Adipocyte (in vitro differentiated cells): ENCODE measurements around the gene MIPOL1.

Experiments used
- DNase-seq: peaks from one replicate; pipeline ENCODE4 v3.0.0-alpha.2; 2015; ENCODE audit warnings: low read depth
- H3K27me3 ChIP-seq: replicated peaks from 2 replicates; pipeline ENCODE4 v1.7.0; 2013; ENCODE audit warnings: mild to moderate bottlenecking, low read length, moderate library complexity; ENCODE audit not compliant: control insufficient read depth, insufficient read depth
- H3K36me3 ChIP-seq: 2 replicates; pipeline ENCODE4 v1.7.0; 2013; ENCODE audit warnings: low read length, mild to moderate bottlenecking, moderate library complexity; ENCODE audit not compliant: control insufficient read depth, insufficient read depth, severe bottlenecking
- H3K4me1 ChIP-seq: 2 replicates; pipeline ENCODE4 v1.7.0; 2013; ENCODE audit warnings: mild to moderate bottlenecking, low read length, moderate library complexity; ENCODE audit not compliant: control insufficient read depth, insufficient read depth
- H3K4me3 ChIP-seq: 2 replicates; pipeline ENCODE4 v1.7.0; 2013; ENCODE audit warnings: mild to moderate bottlenecking, low read length, moderate library complexity
- H3K9ac ChIP-seq: 2 replicates; pipeline ENCODE4 v1.7.0; 2013; ENCODE audit warnings: mild to moderate bottlenecking, low read length, moderate library complexity
- H3K9me3 ChIP-seq: 2 replicates; pipeline ENCODE4 v1.7.0; 2013; ENCODE audit warnings: mild to moderate bottlenecking, low read length, moderate library complexity; ENCODE audit not compliant: control insufficient read depth

MIPOL1 gene

GRCh38 chr14:37508503-37508902, 310.8 kb downstream of the MIPOL1 start:
- no peaks in the 10 kb centered on the region for H3K36me3 ChIP-seq
- no peaks in the 10 kb centered on the region for H3K4me1 ChIP-seq
- H3K9ac ChIP-seq = no peak overlapping the region
- DNase-seq = peak; percentile 20
- H3K9me3 ChIP-seq = no peaks in the 10 kb centered on the region
- no peak overlapping the region for H3K4me3 ChIP-seq
- H3K27me3 ChIP-seq = no peaks in the 10 kb centered on the region

GRCh38 chr14:37512173-37512572, 314.4 kb downstream of the MIPOL1 start:
- Histone ChIP-seq H3K4me1 (no peaks in the 10 kb centered on the region), H3K36me3 (no peaks in the 10 kb centered on the region), H3K9me3 (no peaks in the 10 kb centered on the region), H3K9ac (no peak overlapping the region), H3K4me3 (no peak overlapping the region), H3K27me3 (no peaks in the 10 kb centered on the region)
- no peak for DNase-seq

- H3K4me3 ChIP-seq = no peak overlapping the region
- no peaks in the 10 kb centered on the region for H3K4me1 ChIP-seq
- no peaks in the 10 kb centered on the region for H3K27me3 ChIP-seq
- no peak overlapping the region for H3K9ac ChIP-seq
- no peaks in the 10 kb centered on the region for H3K36me3 ChIP-seq
- no peak for DNase-seq
- no peaks in the 10 kb centered on the region for H3K9me3 ChIP-seq
Observed at GRCh38 chr14:37515771-37516170, 318.0 kb downstream of the MIPOL1 start.

DNA sequence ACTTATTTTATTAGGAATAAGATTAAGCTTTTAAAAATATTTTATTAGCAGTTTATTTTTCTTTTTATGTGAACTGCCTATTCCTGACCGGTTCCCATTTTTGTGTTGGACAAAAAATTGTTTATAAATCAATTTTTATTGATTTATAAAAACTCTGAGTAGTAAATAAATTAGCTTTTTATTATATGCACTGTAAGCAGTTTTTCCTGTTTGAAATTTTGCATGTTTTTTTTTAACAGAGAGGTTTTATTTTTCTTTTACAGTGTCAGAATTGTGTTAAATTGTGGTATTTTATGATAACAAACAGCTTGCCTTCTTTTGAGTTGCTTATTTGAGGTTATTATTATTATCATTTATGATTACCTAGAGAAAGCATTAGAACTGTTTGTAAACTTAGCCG, 329.3 kb downstream of the MIPOL1 start:
- no peaks in the 10 kb centered on the region for H3K4me1 ChIP-seq
- H3K9ac ChIP-seq = no peak overlapping the region
- H3K36me3 ChIP-seq = no peaks in the 10 kb centered on the region
- H3K4me3 ChIP-seq = no peak overlapping the region
- no peak for DNase-seq
- H3K9me3 ChIP-seq = no peaks in the 10 kb centered on the region
- no peaks in the 10 kb centered on the region for H3K27me3 ChIP-seq

GRCh38 chr14:37539992-37540391, 342.3 kb downstream of the MIPOL1 start:
- no peaks in the 10 kb centered on the region for H3K4me1 ChIP-seq
- no peak overlapping the region for H3K9ac ChIP-seq
- no peaks in the 10 kb centered on the region for H3K9me3 ChIP-seq

GRCh38 chr14:37544407-37544806, 346.7 kb downstream of the MIPOL1 start:
- H3K9ac ChIP-seq = no peak overlapping the region
- no peaks in the 10 kb centered on the region for H3K27me3 ChIP-seq
- no peak for DNase-seq
- no peaks in the 10 kb centered on the region for H3K9me3 ChIP-seq
- H3K4me1 ChIP-seq = peaks cover 5% of the 10 kb centered on the region
- no peak overlapping the region for H3K4me3 ChIP-seq
- no peaks in the 10 kb centered on the region for H3K36me3 ChIP-seq

More at GRCh38 chr14:37539992-37540391, 342.3 kb downstream of the MIPOL1 start:
- H3K4me3 ChIP-seq = no peak overlapping the region
- no peak for DNase-seq
- H3K36me3 ChIP-seq = no peaks in the 10 kb centered on the region
- H3K27me3 ChIP-seq = no peaks in the 10 kb centered on the region

GRCh38 chr14:37545174-37545573, 347.4 kb downstream of the MIPOL1 start:
- Histone ChIP-seq H3K9ac (no peak overlapping the region), H3K4me3 (no peak overlapping the region), H3K9me3 (no peaks in the 10 kb centered on the region), H3K36me3 (no peaks in the 10 kb centered on the region), H3K4me1 (peaks cover 5% of the 10 kb centered on the region), H3K27me3 (no peaks in the 10 kb centered on the region)
- peak; percentile 60 for DNase-seq

DNA sequence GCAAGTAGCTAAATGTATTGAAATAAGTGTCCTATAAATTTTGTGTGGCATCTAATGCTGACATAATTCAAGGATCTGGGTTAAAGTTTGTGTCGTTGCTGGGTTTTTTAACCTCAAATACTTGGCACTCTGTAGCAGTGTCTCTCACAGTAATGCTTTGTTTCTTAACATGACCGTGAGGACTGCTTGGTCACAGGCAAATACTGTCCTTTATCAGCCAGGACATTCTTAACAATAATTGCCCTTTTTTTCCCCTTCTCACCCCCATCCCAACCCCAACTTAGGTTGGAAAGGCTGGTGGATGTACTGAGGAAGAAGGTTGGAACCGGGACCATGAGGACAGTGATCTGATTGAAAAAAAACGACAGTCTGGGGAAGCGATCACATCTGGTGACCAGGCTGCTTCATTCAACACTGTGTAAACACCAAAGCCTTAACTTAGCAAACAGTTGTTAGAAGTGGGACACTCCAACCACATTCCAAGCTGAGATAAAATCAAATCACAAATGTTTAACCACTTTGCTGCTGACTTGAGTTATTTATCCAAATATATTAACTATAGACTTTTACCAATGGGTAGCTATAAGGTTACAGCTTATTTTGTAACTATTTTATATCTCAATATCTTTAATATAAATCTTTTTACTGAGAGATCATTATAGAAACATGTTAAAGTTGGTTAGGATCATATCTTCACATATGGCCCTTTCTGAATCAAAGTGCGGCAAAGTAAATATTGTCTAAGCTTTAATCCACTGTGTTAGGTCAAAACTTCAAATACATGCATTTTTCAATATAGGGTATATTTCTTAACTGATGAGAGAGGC, 349.1 kb downstream of the MIPOL1 start:
- no peaks in the 10 kb centered on the region for H3K36me3 ChIP-seq
- H3K4me1 ChIP-seq = peaks cover 5% of the 10 kb centered on the region
- peak overlapping the region; percentile 57 for H3K4me3 ChIP-seq
- H3K9me3 ChIP-seq = no peaks in the 10 kb centered on the region
- no peaks in the 10 kb centered on the region for H3K27me3 ChIP-seq
- no peak overlapping the region for H3K9ac ChIP-seq
- DNase-seq = peak; percentile 23

DNA sequence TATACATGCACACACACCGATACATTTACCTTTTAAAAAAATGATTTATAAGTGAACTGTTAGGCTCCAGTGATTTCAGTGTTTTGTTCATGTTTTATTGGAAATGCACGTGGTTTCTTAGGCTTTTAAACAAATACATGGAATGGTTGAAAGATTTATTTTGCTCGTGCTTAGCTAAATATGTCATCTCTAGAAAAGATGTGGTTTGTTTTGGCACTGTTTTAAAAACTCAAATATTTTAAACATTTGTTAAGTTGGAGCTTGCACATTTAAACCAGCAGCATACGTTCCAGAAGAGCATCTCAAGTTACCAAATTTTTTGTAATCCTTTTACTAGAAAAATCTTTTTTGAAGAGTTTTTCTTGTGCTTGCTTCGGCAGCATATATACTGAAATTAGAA, 352.8 kb downstream of the MIPOL1 start:
- peak; percentile 86 for DNase-seq

GRCh38 chr14:37551119-37551518, 353.4 kb downstream of the MIPOL1 start:
- peaks cover 5% of the 10 kb centered on the region for H3K4me1 ChIP-seq
- H3K27me3 ChIP-seq = no peaks in the 10 kb centered on the region
- H3K9me3 ChIP-seq = peaks cover 5% of the 10 kb centered on the region
- no peaks in the 10 kb centered on the region for H3K36me3 ChIP-seq
- H3K9ac ChIP-seq = no peak overlapping the region
- DNase-seq = no peak
- H3K4me3 ChIP-seq = no peak overlapping the region

More for the DNA sequence above, 352.8 kb downstream of the MIPOL1 start:
- Histone ChIP-seq H3K27me3 (no peaks in the 10 kb centered on the region), H3K9ac (no peak overlapping the region), H3K9me3 (peaks cover 5% of the 10 kb centered on the region), H3K4me3 (no peak overlapping the region), H3K36me3 (no peaks in the 10 kb centered on the region), H3K4me1 (peaks cover 5% of the 10 kb centered on the region)

- no peak for DNase-seq
- Histone ChIP-seq H3K9ac (no peak overlapping the region), H3K4me3 (no peak overlapping the region), H3K27me3 (no peaks in the 10 kb centered on the region), H3K36me3 (no peaks in the 10 kb centered on the region), H3K9me3 (peaks cover 5% of the 10 kb centered on the region), H3K4me1 (no peaks in the 10 kb centered on the region)
Observed at GRCh38 chr14:37553935-37554550, 356.3 kb downstream of the MIPOL1 start.
